Ramos (cell line): ENCODE data around the gene ADCY9.

ENCODE experiments used
- in situ Hi-C: fragments of 300-500 bp; cut with MboI; formaldehyde crosslinking; loops from one replicate; pipeline ENCODE4 v1.14.3; 2022; ENCODE audit warnings: low sequenced_read_pairs; ENCODE audit not compliant: unreplicated experiment

The ADCY9 gene

DNA sequence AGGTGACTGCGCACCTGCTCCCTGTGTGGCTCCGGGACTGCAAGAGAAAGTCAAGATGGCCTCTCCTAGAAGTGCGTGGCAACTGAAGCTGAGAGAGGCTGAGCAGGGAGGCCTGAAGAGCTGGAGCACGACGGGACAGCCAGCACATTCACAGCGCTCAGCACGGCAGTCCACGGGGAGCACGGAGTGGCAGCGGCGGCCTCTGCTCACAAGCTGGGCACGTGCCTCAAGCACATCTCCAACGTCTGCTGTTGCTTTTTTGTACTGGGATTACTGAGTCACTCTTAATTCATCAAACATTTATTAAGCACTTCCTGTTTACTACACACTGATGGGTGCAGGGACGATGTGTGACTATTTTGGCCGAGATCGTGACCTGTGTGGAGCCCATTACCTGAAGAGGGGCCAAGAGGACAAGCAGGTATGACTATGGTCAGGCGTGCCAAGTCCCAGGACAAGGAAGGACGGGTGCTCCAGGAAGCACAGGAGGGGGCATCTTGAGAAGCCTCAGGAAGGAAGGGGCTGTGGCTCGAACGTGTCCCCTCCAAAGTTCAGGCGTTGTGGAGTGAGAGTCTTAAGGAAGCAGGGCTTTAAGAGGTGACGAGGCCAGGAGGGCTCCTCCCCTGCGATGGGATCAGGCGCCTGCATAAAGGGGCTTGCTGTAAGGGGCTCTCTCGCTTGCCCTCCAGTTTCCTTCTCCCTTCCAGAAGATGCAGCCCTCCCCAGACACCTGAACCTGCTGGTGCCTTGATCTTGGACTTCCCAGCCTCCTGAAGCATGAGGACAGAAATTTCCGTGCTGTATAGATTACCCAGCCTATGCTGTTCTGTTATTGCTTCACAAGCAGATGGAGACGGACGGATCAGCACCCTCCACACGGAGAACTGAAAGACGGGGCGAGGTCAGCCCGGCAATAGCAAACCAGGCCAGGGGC, 105.8 kb downstream of the ADCY9 start:
- in situ Hi-C loops: no loop called here

DNA sequence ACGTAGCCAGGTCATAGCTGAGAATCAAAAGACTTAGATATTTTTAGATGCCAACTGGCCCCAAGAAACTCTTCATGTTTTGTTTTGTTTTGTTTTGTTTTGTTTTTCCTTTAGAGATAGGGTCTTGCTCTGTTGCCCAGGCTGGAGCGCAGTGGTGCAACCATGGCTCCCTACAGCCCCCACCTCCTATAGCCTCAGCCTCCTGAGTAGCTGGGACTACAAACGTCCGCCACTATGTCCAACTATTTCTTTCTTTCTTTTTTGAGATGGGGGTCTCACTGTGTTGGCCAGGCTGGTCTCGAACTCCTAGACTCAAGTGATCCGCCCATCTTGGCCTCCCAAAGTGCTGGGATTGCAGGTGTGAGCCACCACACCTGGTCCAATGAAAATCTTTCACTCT, 107.1 kb downstream of the ADCY9 start:
- in situ Hi-C loops: no loop called here

DNA sequence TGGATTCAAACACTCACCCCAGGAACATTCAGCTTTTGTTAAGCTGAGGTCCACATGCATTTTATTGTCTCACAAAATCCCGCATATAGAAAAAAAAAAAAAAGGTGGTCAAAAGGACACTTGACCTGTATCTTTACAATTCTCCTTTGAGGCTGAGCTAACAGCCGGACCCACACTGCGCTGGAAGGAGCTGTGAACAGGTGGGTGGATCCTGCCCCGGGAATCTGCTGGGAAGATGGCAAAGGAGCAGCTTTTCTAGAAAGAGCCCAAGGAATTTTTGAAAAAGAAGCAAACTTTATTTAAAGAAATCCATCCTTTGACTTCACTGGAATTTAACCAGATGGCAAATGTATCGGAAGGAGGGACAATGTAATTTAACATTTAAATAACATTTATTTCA, 108.1 kb downstream of the ADCY9 start:
- in situ Hi-C loops: no loop called here

- in situ Hi-C loops: no loop called here
These were observed 109.7 kb downstream of the ADCY9 start for GRCh38 chr16:4006397-4006999.

DNA sequence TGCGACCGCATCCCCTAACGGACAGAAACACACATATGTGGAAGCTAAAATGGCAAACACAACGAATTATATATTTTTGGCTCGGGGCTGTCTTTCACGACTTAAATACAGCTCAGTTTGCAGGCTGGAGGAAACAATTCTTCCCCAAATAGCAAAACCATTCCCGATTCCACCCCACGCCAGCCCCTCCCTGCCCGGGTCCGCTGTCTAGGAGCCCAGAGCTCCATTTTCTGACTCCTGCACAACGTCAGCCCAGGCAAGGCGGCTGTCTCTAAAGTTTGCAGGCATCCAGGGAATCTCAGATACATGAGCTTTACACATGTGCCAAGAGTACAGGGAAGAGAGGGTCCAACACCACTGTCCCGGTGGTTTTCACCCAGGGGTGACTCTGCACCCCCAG, 110.5 kb downstream of the ADCY9 start:
- in situ Hi-C loops: no loop called here

DNA sequence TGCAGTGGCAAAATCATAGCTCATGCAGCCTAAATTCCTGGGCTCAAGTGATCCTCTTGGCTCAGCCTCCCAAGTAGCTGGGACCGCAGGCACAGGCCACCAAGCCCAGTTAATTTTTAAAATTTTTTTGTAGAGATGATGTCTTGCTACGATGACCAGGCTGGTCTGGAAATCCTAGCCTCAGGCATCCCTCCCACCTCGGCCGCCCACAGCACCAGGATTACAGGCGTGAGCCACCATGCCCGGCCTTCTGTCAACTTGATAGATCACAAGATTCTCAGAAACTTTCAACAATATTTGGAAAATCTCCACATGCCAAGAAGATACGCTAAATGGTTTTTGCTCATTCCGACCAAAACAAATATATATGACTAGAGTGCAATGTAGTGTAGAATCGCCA, 111.0 kb downstream of the ADCY9 start:
- in situ Hi-C loops: no loop called here

- in situ Hi-C loops: no loop called here
These were observed 112.0 kb downstream of the ADCY9 start for GRCh38 chr16:4004206-4004605.

DNA sequence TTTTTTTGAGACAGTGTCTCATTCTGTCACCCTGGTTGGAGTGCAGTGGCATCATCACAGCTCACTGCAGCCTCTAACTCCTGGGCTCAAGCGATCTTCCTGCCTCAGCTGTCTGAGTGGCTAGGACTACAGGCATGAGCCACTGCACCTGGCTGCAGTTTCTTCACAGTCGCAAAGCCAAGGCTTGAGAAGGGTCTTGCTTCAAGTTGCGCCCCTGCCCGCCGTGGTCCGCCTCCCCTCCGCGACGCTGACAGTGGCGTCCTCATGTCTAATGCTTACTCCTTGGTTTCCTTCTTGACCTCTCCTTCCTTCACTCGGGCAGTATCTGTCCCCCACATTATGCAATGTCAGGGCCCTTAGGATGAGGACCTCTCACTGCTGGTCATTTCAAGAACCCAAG, 112.7 kb downstream of the ADCY9 start:
- in situ Hi-C loops: no loop called here

- in situ Hi-C loops: no loop called here
These were observed 113.1 kb downstream of the ADCY9 start for GRCh38 chr16:4003166-4003565.

DNA sequence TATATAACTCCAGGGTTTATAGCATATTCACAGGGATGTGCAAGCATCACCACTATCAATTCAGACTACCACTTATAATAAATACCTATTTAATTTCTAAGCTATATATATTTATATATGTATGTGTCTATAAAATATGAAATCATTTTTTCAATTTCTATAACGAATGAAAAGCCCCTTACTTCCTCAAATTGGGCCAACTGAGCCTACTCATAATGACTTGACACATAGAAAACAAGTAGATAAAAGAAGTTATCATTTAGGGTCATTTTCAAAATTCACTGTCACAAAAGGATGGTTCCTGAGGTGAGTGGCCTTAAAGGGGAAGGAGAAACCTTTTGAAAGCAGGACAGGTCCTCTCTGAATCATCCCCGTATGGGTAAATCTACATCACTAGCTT, 114.1 kb downstream of the ADCY9 start:
- in situ Hi-C loops: no loop called here

DNA sequence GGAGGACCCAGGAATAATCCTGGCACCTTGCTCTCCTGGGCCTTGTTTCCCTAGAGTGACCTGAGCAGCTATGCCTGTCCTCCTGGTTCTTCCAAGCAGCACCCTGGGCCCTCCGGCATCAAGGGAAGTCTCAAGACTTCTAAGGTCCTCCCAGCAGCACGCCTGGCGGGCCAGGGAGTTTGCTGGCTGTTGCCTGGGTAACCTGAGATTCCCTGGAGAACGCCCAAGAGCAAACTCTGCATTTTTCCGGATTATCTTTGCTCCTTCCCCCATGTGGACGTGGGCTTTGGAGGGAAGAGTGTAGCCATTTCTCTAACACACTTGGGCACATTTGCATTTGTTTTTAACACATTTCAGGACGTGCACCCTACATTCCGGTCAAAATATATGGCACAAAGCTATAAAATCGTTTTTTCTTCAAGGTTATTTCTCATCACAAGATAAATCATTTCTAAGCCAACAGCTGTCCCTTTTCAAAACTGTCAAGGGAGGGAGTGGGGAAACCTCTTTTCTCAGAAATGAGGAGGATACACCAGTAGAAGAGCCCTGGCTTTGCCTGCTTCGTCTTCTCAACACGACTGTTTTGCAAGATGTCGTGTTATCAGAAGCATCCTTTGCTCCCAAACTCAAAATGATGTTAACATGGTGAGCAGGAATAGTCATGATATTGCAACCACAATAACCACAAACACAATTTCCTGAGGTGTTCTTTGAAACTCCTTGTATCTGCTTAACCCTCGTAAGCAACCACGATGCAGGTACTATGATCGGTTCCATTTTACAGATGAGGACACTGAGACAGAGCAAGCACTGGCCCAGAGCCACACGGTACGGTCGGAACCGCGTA, 116.5 kb downstream of the ADCY9 start:
- in situ Hi-C loops: no loop called here

- in situ Hi-C loops: no loop called here
These were observed 117.3 kb downstream of the ADCY9 start for GRCh38 chr16:3998793-3999478.

DNA sequence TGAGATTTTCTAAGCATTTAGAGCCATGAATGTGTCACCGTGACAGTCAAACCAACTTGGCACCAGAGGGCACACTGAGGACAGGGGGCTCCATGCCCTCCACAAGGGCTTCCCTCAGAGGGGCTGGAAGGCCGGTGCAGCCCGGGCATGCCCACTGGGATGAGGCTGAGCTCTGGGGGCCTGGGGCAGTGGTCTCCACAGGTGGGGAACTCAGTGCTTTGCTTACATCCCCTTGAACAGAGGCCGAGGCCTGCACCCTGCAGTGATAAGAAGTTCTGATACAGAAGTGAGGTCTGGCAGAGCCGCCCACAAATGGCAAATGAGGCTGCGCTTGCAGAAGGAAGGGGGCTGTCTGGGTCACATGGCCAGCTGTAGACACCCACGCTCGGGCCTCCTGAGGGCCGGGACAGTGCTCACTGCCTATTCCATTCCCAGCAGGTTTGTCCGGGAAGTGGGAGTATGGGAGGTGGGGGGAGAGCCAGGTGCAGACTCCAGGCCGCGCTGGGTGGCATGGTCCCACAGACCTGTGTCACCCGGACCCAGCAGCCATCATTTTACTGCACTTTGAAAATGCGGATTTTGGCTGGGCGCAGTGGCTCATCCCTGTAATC, 118.9 kb downstream of the ADCY9 start:
- in situ Hi-C loops: no loop called here

GRCh38 chr16:3995001-3995400, 121.2 kb downstream of the ADCY9 start:
- in situ Hi-C loops: no loop called here

GRCh38 chr16:3993052-3993785, 123.0 kb downstream of the ADCY9 start:
- in situ Hi-C loops: no loop called here

DNA sequence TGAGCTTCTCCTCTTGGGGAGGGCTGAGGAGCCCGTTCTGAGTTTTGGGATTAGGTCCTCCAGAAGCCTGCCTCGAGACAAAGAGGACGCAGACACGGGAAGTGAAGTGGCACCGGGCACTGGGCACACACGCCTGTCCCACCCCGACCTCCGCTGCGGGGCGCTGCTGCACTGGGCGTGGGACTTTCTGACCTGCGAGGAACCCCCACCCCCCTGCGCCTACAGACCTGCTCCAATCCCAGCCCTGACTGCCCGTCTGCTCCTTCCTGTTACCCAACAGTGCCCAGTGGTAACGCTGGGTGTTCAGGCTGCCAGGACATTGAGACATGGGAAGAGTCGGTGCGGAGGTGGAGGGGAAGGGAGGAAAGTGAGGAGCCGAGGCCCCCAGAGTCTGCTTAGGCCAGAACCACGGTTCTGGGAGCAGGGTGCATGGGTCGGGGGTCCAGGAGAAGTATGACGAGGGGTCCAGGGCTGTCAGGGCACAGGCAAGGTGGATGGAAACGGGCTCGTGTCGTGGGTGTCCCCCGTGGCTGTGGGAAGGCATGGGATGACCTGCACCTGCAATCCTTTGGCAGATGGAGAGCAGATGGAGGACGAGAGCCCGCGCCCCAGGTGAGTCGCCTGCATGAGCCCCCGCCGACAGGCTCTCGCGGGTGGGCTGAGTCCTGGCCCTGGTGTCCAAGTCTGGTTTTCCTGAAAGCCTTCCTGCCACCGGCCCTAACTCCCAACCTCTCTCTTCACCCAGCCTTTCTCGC, 123.8 kb downstream of the ADCY9 start:
- in situ Hi-C loops: no loop called here

DNA sequence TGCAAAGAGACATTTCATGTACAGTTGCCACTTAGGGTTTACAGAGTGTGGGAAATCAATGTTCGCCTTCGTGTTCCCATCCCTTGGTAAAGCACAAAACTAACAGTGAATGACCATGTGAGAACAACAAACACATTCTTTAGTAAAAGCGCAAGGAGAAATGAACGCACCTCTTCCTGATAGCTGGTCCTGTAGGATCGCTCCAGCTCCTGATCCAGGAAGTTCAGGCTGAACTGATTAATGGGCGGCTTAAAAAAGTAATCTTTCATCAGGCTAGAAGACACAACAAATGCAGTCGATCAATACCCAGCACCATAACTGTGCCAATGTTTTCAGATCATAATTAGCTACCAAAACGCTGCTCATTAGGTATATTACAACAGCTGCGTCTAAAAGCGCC, 127.4 kb downstream of the ADCY9 start:
- in situ Hi-C loops: no loop called here

GRCh38 chr16:3988011-3988410, 128.2 kb downstream of the ADCY9 start:
- in situ Hi-C loops: no loop called here

DNA sequence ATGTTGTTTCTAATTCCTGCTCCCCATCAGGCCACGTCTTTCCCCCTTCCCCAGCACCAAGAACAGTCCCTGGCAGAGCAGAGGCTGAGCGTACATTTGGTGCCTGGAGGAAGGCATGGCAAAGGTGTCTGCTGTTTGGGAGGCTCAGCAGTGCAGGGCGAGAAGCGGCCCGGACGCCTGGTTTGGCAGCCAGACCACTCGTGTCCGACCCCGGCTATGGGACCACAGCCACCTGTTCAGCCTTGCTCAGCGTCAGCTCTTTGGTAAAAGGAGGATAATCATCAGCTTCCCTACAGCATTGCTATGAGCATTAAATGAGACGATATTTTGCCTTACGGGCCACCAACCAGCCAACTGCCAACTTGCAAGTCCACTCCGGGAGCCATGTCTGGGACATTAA, 129.0 kb downstream of the ADCY9 start:
- in situ Hi-C loops: no loop called here
